K562 treated with DMSO at 1 percent for 12 hours (cell line): ENCODE measurements around the gene ALDH2. TPM values are rescaled to one million over a fixed set of nuclear protein-coding genes. Genes with fewer than 3 reads are reported as not detected.

Experiments
- total RNA-seq: library from RNA; unstranded; fragments of 300-600 nt; gene quantifications from 2 replicates; pipeline ENCODE4 v1.2.3, GENCODE V29; 2022; ENCODE audit not compliant: insufficient read depth

ALDH2 gene
- total RNA-seq = 42.0 and 56.9 TPM in 2 replicates

DNA sequence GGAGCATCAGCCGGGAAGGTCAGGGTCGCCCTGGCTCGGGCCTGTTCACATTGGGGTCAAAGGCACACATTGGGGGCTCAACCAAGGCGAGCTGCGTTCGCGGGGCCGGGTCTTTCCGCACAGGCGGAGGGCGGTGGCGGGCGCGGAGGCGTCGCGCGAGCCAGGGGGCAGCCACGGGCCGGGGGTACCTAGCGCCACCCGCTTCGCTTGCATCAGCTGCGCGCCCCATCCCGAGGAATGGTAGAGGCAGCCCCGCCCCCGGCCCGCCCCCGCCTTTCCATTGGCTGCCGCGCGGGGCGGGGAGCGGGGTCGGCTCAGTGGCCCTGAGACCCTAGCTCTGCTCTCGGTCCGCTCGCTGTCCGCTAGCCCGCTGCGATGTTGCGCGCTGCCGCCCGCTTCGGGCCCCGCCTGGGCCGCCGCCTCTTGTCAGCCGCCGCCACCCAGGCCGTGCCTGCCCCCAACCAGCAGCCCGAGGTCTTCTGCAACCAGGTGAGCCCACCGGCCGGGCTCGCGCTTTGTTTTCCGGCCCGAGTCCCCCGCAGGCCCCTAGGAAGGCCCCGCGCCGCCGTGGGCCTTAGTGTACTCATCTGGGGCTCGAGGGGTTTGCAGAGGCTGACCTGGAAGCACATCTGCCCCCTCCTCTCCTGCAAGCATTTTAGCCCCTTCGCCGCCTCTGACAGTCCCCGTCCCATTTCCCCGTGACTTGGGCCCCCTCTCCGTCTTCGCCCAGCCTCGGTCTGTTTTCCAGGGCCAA lies at the start of gene ALDH2:
ALDH2 (plus strand) TSS at position 326 of the 754 bp plus-strand sequence; CDS start at position 376, 50 bp downstream.

DNA sequence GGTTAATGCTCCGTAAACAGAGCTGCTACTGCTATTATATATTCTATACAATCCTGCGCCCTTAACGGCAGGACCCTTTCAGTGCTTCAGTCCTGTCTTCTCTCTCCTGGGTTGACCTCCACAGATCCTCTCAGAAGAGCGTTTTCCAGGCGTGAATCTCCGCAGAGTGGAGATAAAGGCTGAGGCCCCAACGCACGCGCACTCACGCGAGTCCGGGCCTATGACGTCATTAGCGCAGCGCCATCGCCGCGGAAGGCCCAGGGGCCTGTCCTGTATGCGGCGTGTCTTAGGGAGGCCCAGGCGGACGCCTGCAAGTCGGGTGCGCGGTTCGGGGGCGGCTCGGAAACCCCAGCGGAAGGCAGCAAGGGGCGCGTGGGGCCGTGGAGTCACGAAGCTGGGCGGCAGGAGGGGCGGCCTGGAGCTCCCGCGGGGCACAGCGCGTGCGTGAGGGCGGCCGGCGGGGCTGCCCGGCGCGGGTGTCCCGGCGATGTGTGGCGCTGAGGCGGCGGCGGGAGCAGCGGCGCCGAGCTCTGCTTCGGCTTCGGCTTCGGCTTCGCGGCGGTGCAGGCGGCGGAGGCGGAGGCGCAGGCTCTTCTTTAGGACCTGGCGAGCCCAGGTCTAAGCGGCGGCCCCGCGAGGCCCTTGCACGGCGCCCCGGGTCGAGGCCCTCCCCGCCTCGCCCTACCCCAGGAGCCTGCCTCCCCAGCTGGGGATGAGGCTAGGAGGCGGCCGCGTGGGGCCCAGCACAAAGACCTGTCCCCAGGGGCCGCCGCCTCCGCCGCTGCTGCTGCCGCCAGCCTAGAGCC lies 75.2 kb downstream of the ALDH2 start, which contains the start of gene MAPKAPK5:
MAPKAPK5 (plus strand) TSS at position 479 of the 806 bp plus-strand sequence. CDS start 506 bp downstream, outside the sequence.

Other genes starting within 250 kb of the ALDH2 start
- 22.8 and 59.7 TPM in 2 replicates for gene ATXN2, start 167.6 kb upstream of the ALDH2 start, total RNA-seq
- gene BRAP, start 81.0 kb upstream of the ALDH2 start, total RNA-seq = 8.2 and 26.5 TPM in 2 replicates
- 8.4 and 20.0 TPM in 2 replicates for gene ACAD10, start 80.9 kb upstream of the ALDH2 start, total RNA-seq
- 24.3 and 34.2 TPM in 2 replicates for gene MAPKAPK5, start 75.3 kb downstream of the ALDH2 start, total RNA-seq
- 10.9 and 13.8 TPM in 2 replicates for gene TMEM116, start 246.2 kb downstream of the ALDH2 start, total RNA-seq
- gene ERP29, start 246.5 kb downstream of the ALDH2 start, total RNA-seq = 189 and 208 TPM in 2 replicates